K562 (cell line): ENCODE measurements around the gene CELA3A.

Source experiments
- ASH1L ChIP-seq: fragments of 450-650 bp; IDR thresholded peaks from 2 replicates; pipeline ENCODE4 v1.6.1; 2018; ENCODE audit warnings: borderline replicate concordance, mild to moderate bottlenecking, low read depth; ENCODE audit not compliant: partially characterized antibody
- CEBPB ChIP-seq: fragments of 450-650 bp; IDR thresholded peaks from 2 replicates; pipeline ENCODE4 v1.6.1; 2016; ENCODE audit warnings: missing genetic modification characterization, missing compliant biosample characterization
- EZH2 ChIP-seq: IDR thresholded peaks from 2 replicates; pipeline ENCODE4 v1.6.1; 2012; ENCODE audit warnings: low read depth, mild to moderate bottlenecking, inconsistent platforms, low read length, borderline replicate concordance
- GATA2 ChIP-seq: sonication (generic); formaldehyde crosslinking; IDR thresholded peaks from 2 replicates; pipeline ENCODE4 v1.4.0; 2020; ENCODE audit warnings: mild to moderate bottlenecking, missing genetic modification reagents
- HDGF ChIP-seq: fragments of 450-650 bp; IDR thresholded peaks from 2 replicates; pipeline ENCODE4 v1.6.1; 2016
- MAFK ChIP-seq: IDR thresholded peaks from 2 replicates; pipeline ENCODE4 v1.6.1; 2011; ENCODE audit warnings: low read length, improper control_type of control experiment
- POLR2A ChIP-seq: fragments of 450-650 bp; conservative IDR thresholded peaks from 2 replicates; pipeline ENCODE4 v1.6.1; 2016
- TRIM24 ChIP-seq, 2 experiments: fragments of 450-650 bp; IDR thresholded peaks; 2 replicates each; pipeline ENCODE4 v1.6.1; 2016
- ZFX ChIP-seq: sonication (generic); formaldehyde crosslinking; IDR thresholded peaks from 2 replicates; pipeline ENCODE4 v1.8.0; 2022; ENCODE audit warnings: mild to moderate bottlenecking, missing genetic modification reagents, moderate library complexity
- ZNF239 ChIP-seq: fragments of 250-450 bp; sonication (Bioruptor Pico); IDR thresholded peaks from 2 replicates; pipeline ENCODE4 v1.4.0; 2020; ENCODE audit warnings: mild to moderate bottlenecking
- TF ChIP-seq, protein P1 (sequence below), 3 experiments: IDR thresholded peaks in 2 of 3; conservative IDR thresholded peaks in 1 of 3; 2 replicates each; pipeline ENCODE4 v1.5.1; 2011 to 2012; ENCODE audit warnings: low read length in 3 of 3, mild to moderate bottlenecking in 3 of 3, control low read depth in 2 of 3, improper control_type of control experiment in 1 of 3, inconsistent platforms in 1 of 3, low read depth in 1 of 3, mixed read lengths in 1 of 3, moderate library complexity in 1 of 3; ENCODE audit not compliant: insufficient read depth in 2 of 3
- TF ChIP-seq, protein P2 (sequence below): fragments of 250-450 bp; sonication (Bioruptor Pico); IDR thresholded peaks from 2 replicates; pipeline ENCODE4 v1.8.0; 2022; ENCODE audit warnings: inconsistent platforms, mild to moderate bottlenecking, moderate library complexity, borderline replicate concordance
- TF ChIP-seq, protein P3 (sequence below): fragments of 250-450 bp; sonication (Bioruptor Pico); IDR thresholded peaks from 2 replicates; pipeline ENCODE4 v1.4.0; 2020; ENCODE audit warnings: mild to moderate bottlenecking, moderate library complexity
- TF ChIP-seq, protein P4 (sequence below), 2 experiments: fragments of 450-650 bp; IDR thresholded peaks; 2 replicates each; pipeline ENCODE4 v1.6.1; 2016; ENCODE audit warnings: mild to moderate bottlenecking in 2 of 2, borderline replicate concordance in 1 of 2, low read depth in 1 of 2, moderate library complexity in 1 of 2

DNA sequence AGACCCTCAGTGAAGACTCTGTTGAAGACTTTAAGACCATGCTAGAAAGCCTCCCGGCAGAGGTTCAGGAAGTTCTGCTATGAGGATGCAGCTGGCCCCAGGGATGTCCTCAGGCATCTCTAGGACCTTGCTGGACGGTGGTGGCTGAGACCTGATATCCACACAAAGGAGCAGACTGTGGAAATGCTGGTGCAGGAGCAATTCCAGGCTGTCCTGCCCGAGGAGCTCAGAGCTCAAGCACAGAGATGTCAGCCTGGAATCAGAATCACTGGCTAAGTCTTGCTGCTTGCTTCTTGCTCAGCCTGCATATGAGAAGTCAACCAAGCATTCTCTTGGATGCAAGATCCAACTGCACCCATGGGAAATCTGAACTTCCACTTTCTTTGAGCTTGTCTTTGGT, 29.0 kb downstream of the CELA3A start:
- TF ChIP-seq CEBPB (tag) (no peak), ZFX (CRISPR knock-in tag) (no peak), TRIM24 (IDR thresholded peaks at IDR 0.05) (no peak), GATA2 (CRISPR knock-in tag) (no peak), HDGF (no peak), POLR2A (no peak), ZNF239 (CRISPR knock-in tag) (no peak), EZH2 (no peak), ASH1L (no peak), MAFK (no peak)
- TF ChIP-seq, protein P1, sequence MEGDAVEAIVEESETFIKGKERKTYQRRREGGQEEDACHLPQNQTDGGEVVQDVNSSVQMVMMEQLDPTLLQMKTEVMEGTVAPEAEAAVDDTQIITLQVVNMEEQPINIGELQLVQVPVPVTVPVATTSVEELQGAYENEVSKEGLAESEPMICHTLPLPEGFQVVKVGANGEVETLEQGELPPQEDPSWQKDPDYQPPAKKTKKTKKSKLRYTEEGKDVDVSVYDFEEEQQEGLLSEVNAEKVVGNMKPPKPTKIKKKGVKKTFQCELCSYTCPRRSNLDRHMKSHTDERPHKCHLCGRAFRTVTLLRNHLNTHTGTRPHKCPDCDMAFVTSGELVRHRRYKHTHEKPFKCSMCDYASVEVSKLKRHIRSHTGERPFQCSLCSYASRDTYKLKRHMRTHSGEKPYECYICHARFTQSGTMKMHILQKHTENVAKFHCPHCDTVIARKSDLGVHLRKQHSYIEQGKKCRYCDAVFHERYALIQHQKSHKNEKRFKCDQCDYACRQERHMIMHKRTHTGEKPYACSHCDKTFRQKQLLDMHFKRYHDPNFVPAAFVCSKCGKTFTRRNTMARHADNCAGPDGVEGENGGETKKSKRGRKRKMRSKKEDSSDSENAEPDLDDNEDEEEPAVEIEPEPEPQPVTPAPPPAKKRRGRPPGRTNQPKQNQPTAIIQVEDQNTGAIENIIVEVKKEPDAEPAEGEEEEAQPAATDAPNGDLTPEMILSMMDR (IDR thresholded peaks at IDR 0.05 in 2 of 3, conservative IDR thresholded peaks at IDR 0.05 in 1 of 3; ENCODE audit: insufficient read depth in 2 of 3, low read depth in 1 of 3, low read length in 3 of 3) = no peak
- TF ChIP-seq, protein P2, sequence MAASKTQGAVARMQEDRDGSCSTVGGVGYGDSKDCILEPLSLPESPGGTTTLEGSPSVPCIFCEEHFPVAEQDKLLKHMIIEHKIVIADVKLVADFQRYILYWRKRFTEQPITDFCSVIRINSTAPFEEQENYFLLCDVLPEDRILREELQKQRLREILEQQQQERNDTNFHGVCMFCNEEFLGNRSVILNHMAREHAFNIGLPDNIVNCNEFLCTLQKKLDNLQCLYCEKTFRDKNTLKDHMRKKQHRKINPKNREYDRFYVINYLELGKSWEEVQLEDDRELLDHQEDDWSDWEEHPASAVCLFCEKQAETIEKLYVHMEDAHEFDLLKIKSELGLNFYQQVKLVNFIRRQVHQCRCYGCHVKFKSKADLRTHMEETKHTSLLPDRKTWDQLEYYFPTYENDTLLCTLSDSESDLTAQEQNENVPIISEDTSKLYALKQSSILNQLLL (CRISPR knock-in tag) = no peak
- TF ChIP-seq, protein P3, sequence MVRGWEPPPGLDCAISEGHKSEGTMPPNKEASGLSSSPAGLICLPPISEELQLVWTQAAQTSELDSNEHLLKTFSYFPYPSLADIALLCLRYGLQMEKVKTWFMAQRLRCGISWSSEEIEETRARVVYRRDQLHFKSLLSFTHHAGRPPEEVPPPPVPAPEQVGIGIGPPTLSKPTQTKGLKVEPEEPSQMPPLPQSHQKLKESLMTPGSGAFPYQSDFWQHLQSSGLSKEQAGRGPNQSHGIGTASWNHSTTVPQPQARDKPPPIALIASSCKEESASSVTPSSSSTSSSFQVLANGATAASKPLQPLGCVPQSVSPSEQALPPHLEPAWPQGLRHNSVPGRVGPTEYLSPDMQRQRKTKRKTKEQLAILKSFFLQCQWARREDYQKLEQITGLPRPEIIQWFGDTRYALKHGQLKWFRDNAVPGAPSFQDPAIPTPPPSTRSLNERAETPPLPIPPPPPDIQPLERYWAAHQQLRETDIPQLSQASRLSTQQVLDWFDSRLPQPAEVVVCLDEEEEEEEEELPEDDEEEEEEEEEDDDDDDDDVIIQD = no peak
- TF ChIP-seq, protein P4, sequence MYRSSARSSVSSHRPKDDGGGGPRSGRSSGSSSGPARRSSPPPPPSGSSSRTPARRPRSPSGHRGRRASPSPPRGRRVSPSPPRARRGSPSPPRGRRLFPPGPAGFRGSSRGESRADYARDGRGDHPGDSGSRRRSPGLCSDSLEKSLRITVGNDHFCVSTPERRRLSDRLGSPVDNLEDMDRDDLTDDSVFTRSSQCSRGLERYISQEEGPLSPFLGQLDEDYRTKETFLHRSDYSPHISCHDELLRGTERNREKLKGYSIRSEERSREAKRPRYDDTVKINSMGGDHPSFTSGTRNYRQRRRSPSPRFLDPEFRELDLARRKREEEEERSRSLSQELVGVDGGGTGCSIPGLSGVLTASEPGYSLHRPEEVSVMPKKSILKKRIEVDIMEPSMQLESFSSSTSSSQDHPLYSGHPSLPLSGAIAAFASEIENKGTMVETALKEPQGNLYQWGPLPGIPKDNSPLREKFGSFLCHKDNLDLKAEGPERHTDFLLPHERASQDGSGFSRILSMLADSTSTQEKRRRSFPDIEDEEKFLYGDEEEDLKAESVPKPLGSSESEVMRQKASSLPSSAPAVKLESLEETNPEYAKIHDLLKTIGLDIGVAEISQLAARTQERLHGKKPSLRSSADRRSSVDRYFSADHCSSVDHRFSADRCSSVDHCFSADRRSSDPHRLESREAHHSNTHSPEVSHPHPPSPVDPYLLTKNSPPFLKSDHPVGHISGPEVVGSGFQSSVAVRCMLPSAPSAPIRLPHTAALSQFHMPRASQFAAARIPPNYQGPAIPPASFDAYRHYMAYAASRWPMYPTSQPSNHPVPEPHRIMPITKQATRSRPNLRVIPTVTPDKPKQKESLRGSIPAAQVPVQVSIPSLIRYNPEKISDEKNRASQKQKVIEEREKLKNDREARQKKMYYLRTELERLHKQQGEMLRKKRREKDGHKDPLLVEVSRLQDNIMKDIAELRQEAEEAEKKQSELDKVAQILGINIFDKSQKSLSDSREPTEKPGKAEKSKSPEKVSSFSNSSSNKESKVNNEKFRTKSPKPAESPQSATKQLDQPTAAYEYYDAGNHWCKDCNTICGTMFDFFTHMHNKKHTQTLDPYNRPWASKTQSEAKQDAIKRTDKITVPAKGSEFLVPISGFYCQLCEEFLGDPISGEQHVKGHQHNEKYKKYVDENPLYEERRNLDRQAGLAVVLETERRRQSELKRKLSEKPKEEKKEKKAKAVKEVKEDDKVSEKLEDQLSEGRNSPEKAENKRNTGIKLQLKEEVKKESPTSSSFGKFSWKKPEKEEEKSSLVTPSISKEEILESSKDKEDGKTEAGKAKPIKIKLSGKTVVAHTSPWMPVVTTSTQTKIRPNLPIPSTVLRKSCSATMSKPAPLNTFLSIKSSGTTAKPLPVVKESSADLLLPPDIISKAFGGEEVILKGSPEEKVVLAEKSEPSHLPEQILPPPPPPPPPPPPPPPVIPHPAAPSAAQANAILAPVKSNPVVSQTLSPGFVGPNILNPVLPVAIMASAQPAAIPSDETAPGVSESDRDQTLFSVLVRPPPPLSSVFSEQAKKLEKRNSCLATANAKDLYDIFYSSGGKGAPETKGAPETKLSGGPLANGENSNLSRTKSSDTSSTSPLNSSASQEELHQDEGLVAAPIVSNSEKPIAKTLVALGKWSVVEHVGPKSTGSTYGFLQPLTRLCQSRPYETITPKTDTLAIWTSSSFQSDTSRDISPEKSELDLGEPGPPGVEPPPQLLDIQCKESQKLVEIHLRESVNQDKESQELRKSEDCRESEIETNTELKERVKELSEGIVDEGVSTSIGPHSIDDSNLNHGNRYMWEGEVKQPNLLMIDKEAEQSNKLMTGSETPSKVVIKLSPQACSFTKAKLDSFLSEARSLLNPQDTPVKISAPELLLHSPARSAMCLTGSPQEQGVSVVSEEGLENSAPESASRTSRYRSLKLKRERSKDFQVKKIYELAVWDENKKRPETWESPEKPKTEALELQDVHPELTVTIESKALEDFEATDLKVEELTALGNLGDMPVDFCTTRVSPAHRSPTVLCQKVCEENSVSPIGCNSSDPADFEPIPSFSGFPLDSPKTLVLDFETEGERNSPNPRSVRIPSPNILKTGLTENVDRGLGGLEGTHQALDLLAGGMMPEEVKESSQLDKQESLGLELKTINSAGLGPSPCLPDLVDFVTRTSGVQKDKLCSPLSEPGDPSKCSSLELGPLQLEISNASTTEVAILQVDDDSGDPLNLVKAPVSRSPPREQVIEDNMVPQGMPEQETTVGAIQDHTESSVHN (IDR thresholded peaks at IDR 0.05; ENCODE audit: borderline replicate concordance in 1 of 2, low read depth in 1 of 2) = no peak
